HepG2 (cell line): Measurements from ENCODE around the gene SLC4A7. TPM values are rescaled to one million over a fixed set of nuclear protein-coding genes. Genes with fewer than 3 reads are reported as not detected.

Experiments used
- ARID2 ChIP-seq: sonication (generic); formaldehyde crosslinking; IDR thresholded peaks from 2 replicates; pipeline ENCODE4 v1.8.1; 2022; ENCODE audit warnings: mild to moderate bottlenecking, missing genetic modification reagents, borderline replicate concordance
- HCFC1 ChIP-seq: fragments of 150-350 bp; IDR thresholded peaks from 2 replicates; pipeline ENCODE4 v1.6.1; 2014; ENCODE audit warnings: low read depth, low read length
- JUND ChIP-seq: sonication (generic); formaldehyde crosslinking; IDR thresholded peaks from 2 replicates; pipeline ENCODE4 v1.8.0; 2022; ENCODE audit warnings: mild to moderate bottlenecking, missing genetic modification reagents
- PTBP1 ChIP-seq: fragments of 200-400 bp; formaldehyde crosslinking; IDR thresholded peaks from 2 replicates; pipeline ENCODE4 v1.6.1; 2018; ENCODE audit warnings: low read length, low read depth; ENCODE audit not compliant: poor library complexity, severe bottlenecking
- SRF ChIP-seq: IDR thresholded peaks from 2 replicates; pipeline ENCODE4 v1.6.1; 2011; ENCODE audit warnings: mild to moderate bottlenecking, low read depth, low read length, moderate library complexity
- TCF12 ChIP-seq, 2 experiments: fragments of 450-650 bp in 1 of 2; sonication (generic) in 1 of 2; formaldehyde crosslinking in 1 of 2; IDR thresholded peaks; 2 replicates each; pipeline versions ENCODE4 v1.6.1 to v1.8.0; 2017 to 2022; ENCODE audit warnings: antibody characterized with exemption in 1 of 2, mild to moderate bottlenecking in 1 of 2, missing genetic modification reagents in 1 of 2, moderate library complexity in 1 of 2
- ZFP36L1 ChIP-seq: sonication (generic); formaldehyde crosslinking; IDR thresholded peaks from 2 replicates; pipeline ENCODE4 v1.8.0; 2022; ENCODE audit warnings: mild to moderate bottlenecking, missing genetic modification reagents, moderate library complexity
- ZFX ChIP-seq: sonication (generic); formaldehyde crosslinking; IDR thresholded peaks from 2 replicates; pipeline ENCODE4 v1.4.0; 2020; ENCODE audit warnings: mild to moderate bottlenecking, low read depth, missing genetic modification reagents, moderate library complexity
- ZNF12 ChIP-seq: sonication (generic); formaldehyde crosslinking; IDR thresholded peaks from 2 replicates; pipeline ENCODE4 v1.5.0; 2020; ENCODE audit warnings: missing genetic modification reagents
- ZNF124 ChIP-seq: sonication (generic); formaldehyde crosslinking; IDR thresholded peaks from 2 replicates; pipeline ENCODE4 v1.4.0; 2020; ENCODE audit warnings: missing genetic modification reagents
- ZNF274 ChIP-seq: sonication (generic); formaldehyde crosslinking; IDR thresholded peaks from 2 replicates; pipeline ENCODE4 v1.5.1; 2020; ENCODE audit warnings: mild to moderate bottlenecking, missing genetic modification reagents
- ZNF326 ChIP-seq: sonication (generic); formaldehyde crosslinking; IDR thresholded peaks from 2 replicates; pipeline ENCODE4 v1.4.0; 2020; ENCODE audit warnings: missing genetic modification reagents, borderline replicate concordance
- ZNF329 ChIP-seq: sonication (generic); formaldehyde crosslinking; IDR thresholded peaks from 2 replicates; pipeline ENCODE4 v1.9.0; 2021; ENCODE audit warnings: low read depth, mild to moderate bottlenecking, missing genetic modification reagents
- ZNF333 ChIP-seq: sonication (generic); formaldehyde crosslinking; IDR thresholded peaks from 2 replicates; pipeline ENCODE4 v1.4.0; 2020; ENCODE audit warnings: mild to moderate bottlenecking, missing genetic modification reagents, borderline replicate concordance
- ZNF350 ChIP-seq: sonication (generic); formaldehyde crosslinking; IDR thresholded peaks from 2 replicates; pipeline ENCODE4 v1.4.0; 2020; ENCODE audit warnings: mild to moderate bottlenecking, low read depth, missing genetic modification reagents, borderline replicate concordance
- ZNF530 ChIP-seq: sonication (generic); formaldehyde crosslinking; IDR thresholded peaks from 2 replicates; pipeline ENCODE4 v1.5.0; 2020; ENCODE audit warnings: low read depth, mild to moderate bottlenecking, missing genetic modification reagents
- ZNF749 ChIP-seq: sonication (generic); formaldehyde crosslinking; IDR thresholded peaks from 2 replicates; pipeline ENCODE4 v1.8.0; 2022; ENCODE audit warnings: mild to moderate bottlenecking, missing genetic modification reagents, moderate library complexity, borderline replicate concordance
- ZNF777 ChIP-seq: sonication (generic); formaldehyde crosslinking; IDR thresholded peaks from 2 replicates; pipeline ENCODE4 v1.4.0; 2020; ENCODE audit warnings: missing genetic modification reagents
- ZNF878 ChIP-seq: sonication (generic); formaldehyde crosslinking; IDR thresholded peaks from 2 replicates; pipeline ENCODE4 v1.8.1; 2023; ENCODE audit warnings: mild to moderate bottlenecking, missing genetic modification reagents, moderate library complexity
- ZZZ3 ChIP-seq: sonication (generic); formaldehyde crosslinking; IDR thresholded peaks from 2 replicates; pipeline ENCODE4 v1.4.0; 2020; ENCODE audit warnings: missing genetic modification reagents, mild to moderate bottlenecking, borderline replicate concordance
- polyA plus RNA-seq, 8 experiments: library from polyadenylated mRNA; depleted of rRNA in 3 of 8; stranded (reverse) in 7 of 8; unstranded in 1 of 8; fragments of >200 nt; fragmentation: Illumina TruSeq in 4 of 8; extraction: Trizol in 4 of 8; gene quantifications; 2 replicates each; pipeline versions ENCODE4 v1.2.1 to v1.2.3, GENCODE V29; 2011 to 2016; ENCODE audit warnings: low read depth in 4 of 8, missing spikeins in 1 of 8, mixed read lengths in 1 of 8; ENCODE audit not compliant: insufficient read depth in 1 of 8
- total RNA-seq, 5 experiments: library from RNA; depleted of rRNA; stranded (reverse); fragments of >200 nt; fragmentation: Illumina TruSeq; extraction: Trizol; gene quantifications; 2 replicates each; pipeline ENCODE4 v1.2.3, GENCODE V29; 2016; ENCODE audit warnings: low read depth in 1 of 5
- TF ChIP-seq, protein P1 (sequence below): IDR thresholded peaks from 2 replicates; pipeline ENCODE4 v1.6.1; 2018; ENCODE audit warnings: missing genetic modification reagents
- TF ChIP-seq, protein P2 (sequence below): sonication (generic); formaldehyde crosslinking; IDR thresholded peaks from 2 replicates; pipeline ENCODE4 v1.9.0; 2021; ENCODE audit warnings: missing genetic modification reagents, mild to moderate bottlenecking, borderline replicate concordance
- TF ChIP-seq, protein P3 (sequence below): IDR thresholded peaks from 2 replicates; pipeline ENCODE4 v1.6.1; 2016; ENCODE audit warnings: missing biosample characterization, missing genetic modification reagents, low read depth

The SLC4A7 gene
- total and polyA plus RNA-seq, 2 of the 13 experiments (the other 11 are each of a cell fraction or from before 2014, with no cell fraction given): 16.4 to 43.8 TPM

DNA sequence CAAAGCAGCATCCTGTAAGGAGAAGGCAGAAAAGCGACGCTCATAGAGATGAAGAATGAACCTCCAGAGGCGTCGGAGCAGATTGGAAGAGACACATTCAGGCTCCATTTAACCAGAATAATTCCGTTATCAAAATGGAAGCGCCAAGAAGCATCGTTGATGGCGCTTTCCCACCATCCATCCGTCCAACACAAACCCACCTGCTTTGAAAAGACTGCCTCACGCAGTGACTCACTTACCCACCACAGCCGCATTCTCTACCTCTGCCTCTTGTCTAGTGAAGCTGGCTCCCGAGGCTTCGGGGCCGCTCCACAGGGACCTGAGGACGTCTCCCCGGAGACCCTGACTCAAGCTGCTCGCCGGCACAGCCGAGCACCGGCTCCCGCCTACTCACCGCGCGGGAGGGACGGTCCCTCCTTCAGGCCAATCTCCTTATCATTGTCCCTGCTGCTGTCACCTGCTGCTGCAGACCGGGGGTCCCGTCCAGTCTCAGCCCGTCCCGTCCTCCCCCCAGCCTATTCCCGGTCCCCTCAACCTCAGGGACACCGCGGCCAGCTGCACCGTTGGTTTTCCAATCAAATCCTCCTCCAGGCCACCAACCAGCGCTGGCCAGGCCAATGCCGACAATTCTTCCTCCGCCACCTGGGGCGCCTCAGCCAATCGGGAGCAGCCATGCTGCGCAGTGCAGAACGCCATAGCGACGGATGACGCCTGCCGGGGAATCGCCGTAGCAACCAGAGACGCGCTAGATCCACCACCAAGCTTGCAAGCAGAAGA is 115.2 kb downstream of the SLC4A7 start, which contains the start of gene NEK10 (continued):
- TF ChIP-seq, protein P1, sequence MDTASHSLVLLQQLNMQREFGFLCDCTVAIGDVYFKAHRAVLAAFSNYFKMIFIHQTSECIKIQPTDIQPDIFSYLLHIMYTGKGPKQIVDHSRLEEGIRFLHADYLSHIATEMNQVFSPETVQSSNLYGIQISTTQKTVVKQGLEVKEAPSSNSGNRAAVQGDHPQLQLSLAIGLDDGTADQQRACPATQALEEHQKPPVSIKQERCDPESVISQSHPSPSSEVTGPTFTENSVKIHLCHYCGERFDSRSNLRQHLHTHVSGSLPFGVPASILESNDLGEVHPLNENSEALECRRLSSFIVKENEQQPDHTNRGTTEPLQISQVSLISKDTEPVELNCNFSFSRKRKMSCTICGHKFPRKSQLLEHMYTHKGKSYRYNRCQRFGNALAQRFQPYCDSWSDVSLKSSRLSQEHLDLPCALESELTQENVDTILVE (CRISPR knock-in tag): peak; percentile 65; the same call in 1 of the 2 replicates
- TF ChIP-seq ZNF878 (no peak), HCFC1 (peak; percentile 60; the same call in 1 of the 2 replicates), ZNF350 (CRISPR knock-in tag) (peak; percentile 68; the same call in 1 of the 2 replicates), ZNF777 (peak; percentile 97), TCF12 (IDR thresholded peaks at IDR 0.05) (no peak), TCF12 (CRISPR knock-in tag; IDR thresholded peaks at IDR 0.05) (no peak), ZNF274 (CRISPR knock-in tag) (0 out of 2 replicates have a peak, but pooled peaks have one; percentile 1), PTBP1 (no peak), ZNF12 (CRISPR knock-in tag) (no peak), ZNF329 (no peak), ZNF326 (no peak), ZNF124 (no peak), ARID2 (CRISPR knock-in tag) (no peak), JUND (CRISPR knock-in tag) (no peak), ZNF530 (CRISPR knock-in tag) (no peak), ZFP36L1 (CRISPR knock-in tag) (0 out of 2 replicates have a peak, but pooled peaks have one; percentile 40), ZZZ3 (CRISPR knock-in tag) (no peak), SRF (no peak), ZFX (CRISPR knock-in tag) (0 out of 2 replicates have a peak, but pooled peaks have one; percentile 30), ZNF333 (CRISPR knock-in tag) (no peak), ZNF749 (CRISPR knock-in tag) (no peak)
- TF ChIP-seq, protein P2, sequence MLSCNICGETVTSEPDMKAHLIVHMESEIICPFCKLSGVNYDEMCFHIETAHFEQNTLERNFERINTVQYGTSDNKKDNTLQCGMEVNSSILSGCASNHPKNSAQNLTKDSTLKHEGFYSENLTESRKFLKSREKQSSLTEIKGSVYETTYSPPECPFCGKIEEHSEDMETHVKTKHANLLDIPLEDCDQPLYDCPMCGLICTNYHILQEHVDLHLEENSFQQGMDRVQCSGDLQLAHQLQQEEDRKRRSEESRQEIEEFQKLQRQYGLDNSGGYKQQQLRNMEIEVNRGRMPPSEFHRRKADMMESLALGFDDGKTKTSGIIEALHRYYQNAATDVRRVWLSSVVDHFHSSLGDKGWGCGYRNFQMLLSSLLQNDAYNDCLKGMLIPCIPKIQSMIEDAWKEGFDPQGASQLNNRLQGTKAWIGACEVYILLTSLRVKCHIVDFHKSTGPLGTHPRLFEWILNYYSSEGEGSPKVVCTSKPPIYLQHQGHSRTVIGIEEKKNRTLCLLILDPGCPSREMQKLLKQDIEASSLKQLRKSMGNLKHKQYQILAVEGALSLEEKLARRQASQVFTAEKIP (CRISPR knock-in tag): no peak
- TF ChIP-seq, protein P3, sequence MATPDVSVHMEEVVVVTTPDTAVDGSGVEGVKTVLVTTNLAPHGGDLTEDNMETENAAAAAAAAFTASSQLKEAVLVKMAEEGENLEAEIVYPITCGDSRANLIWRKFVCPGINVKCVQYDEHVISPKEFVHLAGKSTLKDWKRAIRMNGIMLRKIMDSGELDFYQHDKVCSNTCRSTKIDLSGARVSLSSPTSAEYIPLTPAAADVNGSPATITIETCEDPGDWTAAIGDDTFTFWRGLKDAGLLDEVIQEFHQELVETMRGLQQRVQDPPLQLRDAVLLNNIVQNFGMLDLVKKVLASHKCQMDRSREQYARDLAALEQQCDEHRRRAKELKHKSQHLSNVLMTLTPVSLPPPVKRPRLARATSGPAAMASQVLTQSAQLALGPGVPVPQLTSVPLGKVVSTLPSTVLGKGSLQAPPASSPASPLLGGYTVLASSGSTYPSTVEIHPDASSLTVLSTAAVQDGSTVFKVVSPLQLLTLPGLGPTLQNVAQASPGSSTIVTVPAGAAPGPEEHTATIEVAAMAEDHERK: no peak
